Measurements from ENCODE around the gene KBTBD12. TPM values are rescaled to one million over a fixed set of nuclear protein-coding genes. Genes with fewer than 3 reads are reported as not detected.

The KBTBD12 gene
- total and polyA plus RNA-seq, 5 donors from 2014 or later, result not detected

GRCh38 chr3:128033102-128033501 lies 118.1 kb downstream of the KBTBD12 start:
- DNase-seq (no peak), ATAC-seq (ENCODE audit: low read depth in 2 of 2) (no peak)
- Histone ChIP-seq H3K4me3 (ENCODE audit: low read depth, low read length) (no peak overlapping the region), H3K27me3 (ENCODE audit: control insufficient read depth, insufficient read depth, low read length) (no peaks in the 10 kb centered on the region), H3K27ac (ENCODE audit: insufficient read depth, low read length, poor library complexity, severe bottlenecking) (no peak overlapping the region), H3K9me3 (ENCODE audit: control insufficient read depth in 2 of 2, low read length in 2 of 2) (no peaks in the 10 kb centered on the region), H3K36me3 (ENCODE audit: control insufficient read depth, insufficient read depth, low read length) (no peaks in the 10 kb centered on the region), H3K4me1 (ENCODE audit: control insufficient read depth, insufficient read depth, low read length, poor library complexity, severe bottlenecking) (no peaks in the 10 kb centered on the region)
- Mint-ChIP-seq H3K27me3 (peaks cover 29% of the 10 kb centered on the region), H3K4me3 (no peak overlapping the region), H3K9me3 (no peaks in the 10 kb centered on the region), H3K36me3 (no peaks in the 10 kb centered on the region), H3K27ac (no peak overlapping the region), H3K4me1 (no peaks in the 10 kb centered on the region)

GRCh38 chr3:128036119-128036518 lies 121.1 kb downstream of the KBTBD12 start:
- Mint-ChIP-seq H3K9me3 (no peaks in the 10 kb centered on the region), H3K36me3 (no peaks in the 10 kb centered on the region), H3K4me1 (no peaks in the 10 kb centered on the region), H3K4me3 (no peak overlapping the region), H3K27ac (no peak overlapping the region), H3K27me3 (peaks cover 53% of the 10 kb centered on the region)
- no peak overlapping the region for H3K27ac ChIP-seq (ENCODE audit: insufficient read depth, low read length, poor library complexity, severe bottlenecking)
- no peaks in the 10 kb centered on the region for H3K4me1 ChIP-seq (ENCODE audit: control insufficient read depth, insufficient read depth, low read length, poor library complexity, severe bottlenecking)
- H3K9me3 ChIP-seq (ENCODE audit: control insufficient read depth in 2 of 2, low read length in 2 of 2), result no peaks in the 10 kb centered on the region
- no peaks in the 10 kb centered on the region for H3K36me3 ChIP-seq (ENCODE audit: control insufficient read depth, insufficient read depth, low read length)
- no peak overlapping the region for H3K4me3 ChIP-seq (ENCODE audit: low read depth, low read length)
- ATAC-seq (ENCODE audit: low read depth in 2 of 2) (no peak), DNase-seq (no peak)
- H3K27me3 ChIP-seq (ENCODE audit: control insufficient read depth, insufficient read depth, low read length), result peaks cover 3% of the 10 kb centered on the region

Other genes starting within 250 kb of the KBTBD12 start
- 130 TPM for gene ABTB1, start 242.3 kb upstream of the KBTBD12 start, total RNA-seq
- gene ABTB1, start 242.3 kb upstream of the KBTBD12 start, polyA plus RNA-seq, result 100 to 1,000 TPM; 120 to 129 (median 121) TPM
- 1.7 TPM for gene MGLL, start 92.7 kb upstream of the KBTBD12 start, total RNA-seq
- 1 to 10 TPM in 1 of 4 donors, under 1 TPM in 1, not detected in 2; 0.06 to 1.4 TPM for gene MGLL, start 92.7 kb upstream of the KBTBD12 start, polyA plus RNA-seq
- 127 TPM for gene SEC61A1, start 137.2 kb downstream of the KBTBD12 start, total RNA-seq
- gene SEC61A1, start 137.2 kb downstream of the KBTBD12 start, polyA plus RNA-seq, result 100 to 1,000 TPM; 112 to 125 (median 125) TPM
- gene RUVBL1, start 208.6 kb downstream of the KBTBD12 start, total RNA-seq, result 22.9 TPM
- gene RUVBL1, start 208.6 kb downstream of the KBTBD12 start, polyA plus RNA-seq, result 10 to 100 TPM; 77.4 to 88.2 (median 82.6) TPM
- gene EEFSEC, start 238.2 kb downstream of the KBTBD12 start, total RNA-seq, result 17.5 TPM
- 10 to 100 TPM; 16.9 to 21.9 (median 19.5) TPM for gene EEFSEC, start 238.2 kb downstream of the KBTBD12 start, polyA plus RNA-seq

All from CD4-positive, CD25-positive, alpha-beta regulatory T cell (primary cell).